ENCODE results near the gene UBE2E2. TPM values are rescaled to one million over a fixed set of nuclear protein-coding genes. Genes with fewer than 3 reads are reported as not detected.
A peak's percentile ranks its signal among the peaks of the same experiment; 100 is the strongest.

Gene UBE2E2
- total RNA-seq, 1 donor from 2014 or later = 89.8 TPM

DNA sequence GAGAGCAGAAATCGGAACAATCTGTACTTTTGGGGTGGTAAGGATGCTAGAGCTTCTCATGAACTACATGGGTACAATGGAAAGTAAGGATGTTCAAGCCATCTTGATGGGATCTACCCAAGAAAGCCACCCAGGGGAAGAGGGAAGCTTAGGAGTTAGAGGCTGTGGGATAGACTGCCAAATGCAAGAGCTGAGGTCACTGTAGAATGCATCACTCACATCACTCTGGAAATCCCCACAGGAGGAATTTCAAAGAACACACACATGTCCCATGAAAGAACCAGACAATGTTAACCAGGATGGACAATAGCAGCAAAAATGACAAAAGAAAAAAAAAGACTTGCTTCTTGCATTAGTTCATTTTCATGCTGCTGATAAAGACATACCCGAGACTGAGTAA lies 32.8 kb upstream of the UBE2E2 start:
- H3K27ac ChIP-seq = no peak overlapping the region
- peaks cover 6% of the 10 kb centered on the region for H3K4me1 ChIP-seq
- no peaks in the 10 kb centered on the region for H3F3A ChIP-seq (ENCODE audit: low read depth)
- H4K20me1 ChIP-seq (ENCODE audit: low read depth) = no peaks in the 10 kb centered on the region
- H3K79me2 ChIP-seq (ENCODE audit: low read depth) = no peaks in the 10 kb centered on the region
- H3K9ac ChIP-seq = no peak overlapping the region
- TF ChIP-seq EZH2 (IDR thresholded peaks at IDR 0.05) = no peak
- TF ChIP-seq, protein P1, sequence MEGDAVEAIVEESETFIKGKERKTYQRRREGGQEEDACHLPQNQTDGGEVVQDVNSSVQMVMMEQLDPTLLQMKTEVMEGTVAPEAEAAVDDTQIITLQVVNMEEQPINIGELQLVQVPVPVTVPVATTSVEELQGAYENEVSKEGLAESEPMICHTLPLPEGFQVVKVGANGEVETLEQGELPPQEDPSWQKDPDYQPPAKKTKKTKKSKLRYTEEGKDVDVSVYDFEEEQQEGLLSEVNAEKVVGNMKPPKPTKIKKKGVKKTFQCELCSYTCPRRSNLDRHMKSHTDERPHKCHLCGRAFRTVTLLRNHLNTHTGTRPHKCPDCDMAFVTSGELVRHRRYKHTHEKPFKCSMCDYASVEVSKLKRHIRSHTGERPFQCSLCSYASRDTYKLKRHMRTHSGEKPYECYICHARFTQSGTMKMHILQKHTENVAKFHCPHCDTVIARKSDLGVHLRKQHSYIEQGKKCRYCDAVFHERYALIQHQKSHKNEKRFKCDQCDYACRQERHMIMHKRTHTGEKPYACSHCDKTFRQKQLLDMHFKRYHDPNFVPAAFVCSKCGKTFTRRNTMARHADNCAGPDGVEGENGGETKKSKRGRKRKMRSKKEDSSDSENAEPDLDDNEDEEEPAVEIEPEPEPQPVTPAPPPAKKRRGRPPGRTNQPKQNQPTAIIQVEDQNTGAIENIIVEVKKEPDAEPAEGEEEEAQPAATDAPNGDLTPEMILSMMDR (IDR thresholded peaks at IDR 0.05) = no peak
- TF ChIP-seq EZH2phosphoT487 (IDR thresholded peaks at IDR 0.05) = no peak
- no peak for DNase-seq (ENCODE audit: low spot score)
- Mint-ChIP-seq H3K36me3 (no peaks in the 10 kb centered on the region), H3K4me3 (no peak overlapping the region), H3K27ac (no peak overlapping the region), H3K27me3 (ENCODE audit: insufficient read depth, low read depth) (peaks cover 2% of the 10 kb centered on the region), H3K9me3 (no peaks in the 10 kb centered on the region), H3K4me1 (peaks cover 2% of the 10 kb centered on the region)
- no peaks in the 10 kb centered on the region for H3K27me3 ChIP-seq
- no peak overlapping the region for H3K4me2 ChIP-seq
- H3K36me3 ChIP-seq = no peaks in the 10 kb centered on the region
- H3K9me3 ChIP-seq (ENCODE audit: low read depth) = no peaks in the 10 kb centered on the region
- no peak overlapping the region for H2AFZ ChIP-seq (replicated peaks)
- no peak overlapping the region for H3K4me3 ChIP-seq

DNA sequence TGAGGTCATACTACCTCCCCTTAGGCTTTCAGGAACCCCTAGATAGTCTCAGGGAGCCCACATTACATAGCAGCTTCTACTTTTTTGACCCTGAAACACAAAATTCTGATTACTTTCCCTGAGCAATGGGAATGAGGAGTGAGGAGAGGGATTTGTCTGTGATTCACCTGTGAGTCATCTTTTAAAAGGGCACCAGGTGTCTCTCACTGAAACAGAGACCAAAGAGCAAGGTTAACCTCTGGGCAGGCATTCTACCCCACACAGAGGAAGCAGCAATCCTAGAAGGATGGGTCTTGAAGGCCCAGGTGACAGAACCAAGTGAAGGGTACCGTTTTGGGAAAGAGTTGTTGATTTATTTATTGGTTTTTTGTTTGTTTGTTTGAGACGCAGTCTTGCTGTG lies 31.1 kb upstream of the UBE2E2 start:
- no peak overlapping the region for H3K27ac ChIP-seq
- Mint-ChIP-seq H3K27ac (no peak overlapping the region), H3K36me3 (no peaks in the 10 kb centered on the region), H3K4me3 (no peak overlapping the region), H3K9me3 (no peaks in the 10 kb centered on the region), H3K4me1 (peaks cover 2% of the 10 kb centered on the region), H3K27me3 (ENCODE audit: insufficient read depth, low read depth) (peaks cover 2% of the 10 kb centered on the region)
- H3K4me2 ChIP-seq = no peak overlapping the region
- H3K36me3 ChIP-seq = no peaks in the 10 kb centered on the region
- H3K9ac ChIP-seq = no peak overlapping the region
- H3K9me3 ChIP-seq (ENCODE audit: low read depth) = no peaks in the 10 kb centered on the region
- H3K27me3 ChIP-seq = no peaks in the 10 kb centered on the region
- H3K79me2 ChIP-seq (ENCODE audit: low read depth) = no peaks in the 10 kb centered on the region
- H3K4me3 ChIP-seq = no peak overlapping the region
- no peaks in the 10 kb centered on the region for H4K20me1 ChIP-seq (ENCODE audit: low read depth)
- DNase-seq (ENCODE audit: low spot score) = no peak
- no peak overlapping the region for H2AFZ ChIP-seq (replicated peaks)
- TF ChIP-seq EZH2 (IDR thresholded peaks at IDR 0.05) = no peak
- no peak for TF ChIP-seq EZH2phosphoT487 (IDR thresholded peaks at IDR 0.05)
- TF ChIP-seq, protein P1 (IDR thresholded peaks at IDR 0.05) = no peak
- peaks cover 6% of the 10 kb centered on the region for H3K4me1 ChIP-seq
- no peaks in the 10 kb centered on the region for H3F3A ChIP-seq (ENCODE audit: low read depth)

DNA sequence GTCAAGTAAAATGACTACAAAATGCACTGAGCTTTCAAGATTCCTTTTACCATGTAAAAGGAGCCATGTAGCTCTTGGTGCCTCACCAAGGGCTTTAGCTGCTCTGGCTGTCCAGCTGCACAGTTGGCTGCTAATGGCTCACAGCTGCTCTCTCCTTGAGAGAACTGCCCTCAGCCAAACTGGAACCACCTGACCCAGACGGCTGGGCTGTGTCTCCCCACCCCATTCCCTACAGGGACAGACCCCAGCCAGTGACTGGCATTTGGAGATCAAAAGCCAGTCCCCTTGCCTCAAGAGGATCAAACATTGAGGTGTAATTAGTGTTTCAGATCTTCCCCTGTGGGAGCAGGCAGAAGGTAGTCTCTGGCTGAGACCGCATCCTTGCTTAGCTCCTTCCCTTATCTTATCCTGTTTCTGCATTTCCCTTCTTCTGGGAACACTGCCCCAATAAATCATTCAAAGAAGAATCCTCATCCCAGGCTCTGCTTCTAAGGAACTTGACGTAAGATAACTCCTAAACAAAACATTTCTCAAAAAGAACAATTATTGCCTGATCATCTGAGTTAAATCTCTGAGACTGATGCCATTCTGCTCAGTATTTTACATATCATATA lies 28.6 kb upstream of the UBE2E2 start:
- no peaks in the 10 kb centered on the region for H3F3A ChIP-seq (ENCODE audit: low read depth)
- no peaks in the 10 kb centered on the region for H4K20me1 ChIP-seq (ENCODE audit: low read depth)
- H3K9ac ChIP-seq = no peak overlapping the region
- Mint-ChIP-seq H3K4me3 (no peak overlapping the region), H3K27ac (no peak overlapping the region), H3K4me1 (peaks cover 2% of the 10 kb centered on the region), H3K36me3 (peaks cover 1% of the 10 kb centered on the region), H3K9me3 (peaks cover 3% of the 10 kb centered on the region), H3K27me3 (ENCODE audit: insufficient read depth, low read depth) (no peaks in the 10 kb centered on the region)
- peaks cover 6% of the 10 kb centered on the region for H3K4me1 ChIP-seq
- H3K79me2 ChIP-seq (ENCODE audit: low read depth) = no peaks in the 10 kb centered on the region
- H3K27me3 ChIP-seq = no peaks in the 10 kb centered on the region
- no peak overlapping the region for H3K4me3 ChIP-seq
- no peaks in the 10 kb centered on the region for H3K36me3 ChIP-seq
- no peak overlapping the region for H3K27ac ChIP-seq
- H2AFZ ChIP-seq (replicated peaks) = no peak overlapping the region
- no peaks in the 10 kb centered on the region for H3K9me3 ChIP-seq (ENCODE audit: low read depth)
- peak; percentile 51 for DNase-seq (ENCODE audit: low spot score)
- TF ChIP-seq, protein P1 (IDR thresholded peaks at IDR 0.05) = no peak
- TF ChIP-seq EZH2phosphoT487 (IDR thresholded peaks at IDR 0.05) = no peak
- no peak for TF ChIP-seq EZH2 (IDR thresholded peaks at IDR 0.05)
- no peak overlapping the region for H3K4me2 ChIP-seq
